GM19351 (cell line): ENCODE data around the gene FALEC.

Source experiments
- ATAC-seq: cut with Tn5 transposase; IDR thresholded peaks from one replicate; pipeline ENCODE4 v1.9.1; 2021; ENCODE audit warnings: mild to moderate bottlenecking, moderate library complexity; ENCODE audit not compliant: unreplicated experiment

The FALEC gene

DNA sequence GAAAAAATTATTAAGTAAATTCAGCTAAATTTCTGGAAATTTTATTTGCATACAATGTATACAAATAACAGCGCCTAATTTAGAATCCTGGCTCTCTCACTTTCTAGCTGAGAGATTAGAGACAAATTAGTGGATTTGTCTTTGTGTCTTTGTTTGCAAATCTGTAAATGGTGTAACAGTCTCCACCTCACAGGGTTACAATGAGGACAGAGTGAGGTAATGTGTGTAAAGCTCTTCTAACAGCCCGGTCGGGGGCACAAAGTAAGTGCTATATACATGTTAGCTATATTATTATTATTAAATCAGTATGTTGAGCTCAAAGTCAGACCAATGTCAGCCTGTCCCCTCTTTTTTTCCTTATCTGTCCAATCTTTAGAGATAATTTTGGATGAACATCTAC is 28.7 kb downstream of the FALEC start:
- ATAC-seq = no peak

DNA sequence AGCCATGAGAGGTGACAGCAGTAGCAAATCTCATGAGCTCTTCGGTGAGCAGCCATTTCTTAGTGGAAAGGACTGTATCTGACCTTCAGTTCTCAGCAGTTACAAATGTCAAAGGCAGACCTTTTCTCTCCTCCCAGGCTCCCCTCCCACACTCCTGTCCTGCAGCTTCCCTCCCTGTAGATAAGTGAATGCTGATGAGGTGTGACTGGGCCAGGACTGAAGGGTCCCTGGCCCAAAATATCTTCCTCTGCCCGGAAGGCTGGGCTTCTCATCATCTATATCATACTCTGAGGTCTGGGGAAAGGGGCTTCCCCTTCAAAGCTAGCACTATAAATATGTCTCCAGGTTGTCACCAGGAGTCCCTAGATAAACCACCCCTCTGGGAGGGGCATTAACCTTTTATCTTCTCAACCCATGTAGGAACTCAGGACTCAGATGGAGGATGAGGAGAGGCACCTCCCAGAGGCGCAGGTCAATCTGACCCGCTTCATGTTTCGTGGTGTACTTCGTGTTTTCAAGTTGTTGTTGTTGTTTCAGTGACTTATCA is 30.0 kb downstream of the FALEC start:
- no peak for ATAC-seq

- no peak for ATAC-seq
Observed at GRCh38 chr1:150546294-150546937, 30.9 kb downstream of the FALEC start.

- ATAC-seq = no peak
Observed at GRCh38 chr1:150548324-150548631, 32.7 kb downstream of the FALEC start.

- ATAC-seq = no peak
Observed at GRCh38 chr1:150548632-150549495, 33.3 kb downstream of the FALEC start, which contains the start of gene ADAMTSL4. Gene ADAMTSL4, plus strand, starts transcription at chr1:150549408. Its CDS starts 2,881 bp downstream, at chr1:150552289.

GRCh38 chr1:150549496-150550221 is 34.1 kb downstream of the FALEC start:
- ATAC-seq = no peak

GRCh38 chr1:150550222-150551050 is 34.9 kb downstream of the FALEC start:
- no peak for ATAC-seq

DNA sequence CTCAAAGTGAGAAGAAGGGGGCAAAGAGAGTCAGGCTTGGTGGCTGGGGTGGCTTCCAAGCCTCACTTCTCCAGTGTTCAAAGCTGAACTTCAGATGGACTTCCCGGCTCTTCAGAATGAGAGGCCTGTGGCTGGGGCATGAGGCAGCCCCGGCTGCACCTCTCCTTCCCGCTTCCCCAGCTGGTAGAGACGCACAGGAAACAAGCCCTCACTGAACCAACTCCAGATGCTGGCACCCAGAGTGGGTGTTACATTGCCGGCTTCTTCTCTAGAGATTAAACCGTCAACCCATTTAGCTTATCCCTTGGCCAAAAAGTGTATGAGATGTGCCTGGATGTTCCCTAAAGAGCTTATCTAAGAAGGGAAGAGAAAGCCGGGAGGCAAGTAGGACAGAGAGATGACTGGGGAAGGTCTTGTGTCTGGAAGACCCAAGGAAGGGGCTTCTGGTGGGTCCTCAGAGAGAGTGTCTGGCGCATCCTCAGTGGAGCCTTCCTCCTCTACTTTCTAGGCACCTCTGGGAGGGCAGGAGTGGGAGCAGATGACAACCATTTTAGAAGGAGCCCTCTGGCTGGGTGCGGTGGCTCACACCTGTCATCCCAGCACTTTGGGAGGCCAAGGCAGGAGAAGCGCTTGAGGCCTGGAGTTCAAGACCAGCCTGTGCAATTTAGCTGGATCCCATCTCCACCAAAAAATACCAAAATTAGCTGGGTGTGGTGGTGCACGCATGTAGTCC is 35.7 kb downstream of the FALEC start:
- ATAC-seq = no peak

DNA sequence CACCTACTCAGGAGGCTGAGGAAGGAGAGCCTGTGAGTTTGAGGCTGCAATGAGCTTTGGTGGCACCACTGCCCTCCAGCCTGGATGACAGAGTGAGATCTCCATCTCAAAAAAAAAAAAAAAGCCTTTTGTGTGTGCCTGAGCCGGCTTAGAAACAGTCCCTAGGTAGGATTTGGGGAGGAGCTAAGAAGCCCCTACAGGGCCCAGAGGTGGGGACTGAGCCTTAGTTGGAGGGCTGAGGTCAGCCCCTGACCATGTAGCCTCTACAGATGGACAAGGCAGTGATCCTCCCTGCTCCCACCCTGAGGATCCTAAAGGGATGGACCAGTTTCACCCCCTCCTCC is 36.2 kb downstream of the FALEC start:
- ATAC-seq = no peak

DNA sequence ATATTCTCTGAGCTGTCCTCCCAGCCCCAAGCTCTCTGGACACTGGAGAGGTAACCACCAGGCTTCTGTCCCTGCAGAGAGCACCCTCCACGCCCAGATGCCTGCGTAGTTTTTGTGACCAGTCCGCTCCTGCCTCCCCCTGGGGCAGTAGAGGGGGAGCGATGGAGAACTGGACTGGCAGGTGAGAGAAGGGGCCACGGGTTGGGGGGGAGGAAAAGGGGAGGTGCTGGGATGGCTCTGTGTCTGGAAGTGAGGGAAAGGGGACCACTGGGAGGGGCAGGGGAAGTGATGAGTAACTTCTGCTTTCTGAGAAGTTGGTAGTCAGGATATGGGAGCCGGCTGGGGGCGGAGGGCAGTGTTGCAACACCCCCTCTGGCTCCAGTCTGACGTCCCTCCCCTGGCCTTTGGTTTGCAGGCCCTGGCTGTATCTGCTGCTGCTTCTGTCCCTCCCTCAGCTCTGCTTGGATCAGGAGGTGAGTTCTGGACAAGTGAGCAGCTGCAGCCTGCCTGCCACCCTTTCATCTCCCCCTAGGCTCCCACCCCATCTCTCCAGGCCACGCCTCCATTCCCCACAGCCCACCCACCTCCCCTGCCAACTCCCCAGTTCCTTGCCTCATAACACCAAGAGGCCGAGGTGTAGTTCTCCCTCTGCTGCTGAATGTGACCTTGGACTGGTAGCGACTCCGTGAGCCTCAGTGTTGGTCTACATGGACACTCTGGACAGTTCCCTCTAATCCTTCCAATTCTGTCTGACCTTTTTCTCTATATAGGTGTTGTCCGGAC is 36.8 kb downstream of the FALEC start:
- no peak for ATAC-seq

- ATAC-seq = no peak
Observed at GRCh38 chr1:150552911-150553289, 37.3 kb downstream of the FALEC start.

- no peak for ATAC-seq
Observed at GRCh38 chr1:150553392-150554085, 38.0 kb downstream of the FALEC start.

GRCh38 chr1:150554086-150554452 is 38.5 kb downstream of the FALEC start:
- no peak for ATAC-seq

DNA sequence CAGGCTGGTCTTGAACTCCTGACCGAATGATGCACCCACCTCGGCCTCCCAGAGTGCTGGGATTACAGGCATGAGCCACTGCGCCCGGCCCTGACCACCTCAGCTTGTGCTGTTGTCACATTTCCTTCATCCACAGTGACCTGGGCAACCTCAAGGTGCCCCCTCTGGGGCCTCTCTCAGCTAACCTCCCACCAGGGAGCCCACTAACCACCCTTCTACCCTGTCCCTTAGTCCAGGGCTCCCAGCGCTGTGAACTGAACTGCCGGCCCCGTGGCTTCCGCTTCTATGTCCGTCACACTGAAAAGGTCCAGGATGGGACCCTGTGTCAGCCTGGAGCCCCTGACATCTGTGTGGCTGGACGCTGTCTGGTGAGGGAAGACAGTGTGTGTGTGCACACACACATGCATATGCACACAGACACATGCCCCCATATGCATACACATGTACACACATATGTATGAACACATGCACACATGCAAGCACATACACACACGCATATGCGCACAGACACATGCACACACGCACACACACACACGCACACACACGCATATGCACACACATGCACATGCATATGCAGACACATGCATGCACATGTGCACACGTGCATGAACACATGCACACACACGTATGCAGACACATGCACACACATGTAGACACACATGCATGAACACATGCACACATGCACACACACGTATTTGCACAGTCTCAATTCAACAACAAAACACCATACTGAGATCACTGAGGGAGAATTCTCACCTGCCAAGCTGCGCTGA is 39.8 kb downstream of the FALEC start:
- ATAC-seq = no peak

GRCh38 chr1:150555971-150556865 is 40.7 kb downstream of the FALEC start:
- ATAC-seq = no peak

DNA sequence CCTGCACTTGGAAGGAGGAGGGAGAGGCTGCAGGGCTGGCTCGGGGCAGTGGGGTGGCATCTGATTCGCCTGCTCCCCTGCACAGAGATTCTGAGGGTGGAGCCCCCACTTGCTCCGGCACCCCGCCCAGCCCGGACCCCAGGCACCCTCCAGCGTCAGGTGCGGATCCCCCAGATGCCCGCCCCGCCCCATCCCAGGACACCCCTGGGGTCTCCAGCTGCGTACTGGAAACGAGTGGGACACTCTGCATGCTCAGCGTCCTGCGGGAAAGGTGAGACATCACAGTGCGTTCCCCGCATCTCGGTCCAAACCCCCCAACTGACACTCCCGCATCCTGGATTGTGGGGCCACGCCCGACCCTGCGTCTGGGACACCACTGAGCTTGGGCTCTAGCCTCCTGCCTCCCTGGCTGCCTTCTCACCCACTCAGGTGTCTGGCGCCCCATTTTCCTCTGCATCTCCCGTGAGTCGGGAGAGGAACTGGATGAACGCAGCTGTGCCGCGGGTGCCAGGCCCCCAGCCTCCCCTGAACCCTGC is 41.6 kb downstream of the FALEC start:
- no peak for ATAC-seq

GRCh38 chr1:150557813-150558212 is 42.3 kb downstream of the FALEC start:
- ATAC-seq = no peak
